IPS-20b (cell line): ENCODE measurements around the gene PFDN2.
"Not testable (repeated sequence)": the region's sequence is repeated elsewhere in the genome, so short reads cannot be mapped to it uniquely, and the experiment has no call there.

Source experiments
- H3K27ac ChIP-seq: one replicate; pipeline ENCODE4 v1.5.1; 2013; ENCODE audit warnings: low read length
- H3K27me3 ChIP-seq: 2 replicates; pipeline ENCODE4 v1.6.1; 2013; ENCODE audit warnings: mild to moderate bottlenecking, low read length, inconsistent platforms; ENCODE audit not compliant: insufficient read depth
- H3K36me3 ChIP-seq: 2 replicates; pipeline ENCODE4 v1.6.1; 2013; ENCODE audit warnings: low read depth, mild to moderate bottlenecking, inconsistent platforms, low read length, moderate library complexity; ENCODE audit not compliant: insufficient read depth
- H3K4me1 ChIP-seq: 2 replicates; pipeline ENCODE4 v1.6.1; 2013; ENCODE audit warnings: mild to moderate bottlenecking, control low read depth, inconsistent platforms, low read length, moderate library complexity; ENCODE audit not compliant: insufficient read depth
- H3K4me3 ChIP-seq: 2 replicates; pipeline ENCODE4 v1.5.1; 2013; ENCODE audit warnings: mild to moderate bottlenecking, low read length, inconsistent platforms
- H3K9ac ChIP-seq: 2 replicates; pipeline ENCODE4 v1.6.1; 2013; ENCODE audit warnings: low read depth, mild to moderate bottlenecking, inconsistent platforms, low read length, moderate library complexity
- H3K9me3 ChIP-seq: 2 replicates; pipeline ENCODE4 v1.6.1; 2013; ENCODE audit warnings: mild to moderate bottlenecking, low read depth, low read length, inconsistent platforms; ENCODE audit not compliant: insufficient read depth

Gene PFDN2

GRCh38 chr1:161073474-161074121 is 44.2 kb downstream of the PFDN2 start:
- Histone ChIP-seq H3K4me1 (no peaks in the 10 kb centered on the region), H3K9me3 (no peaks in the 10 kb centered on the region), H3K27me3 (no peaks in the 10 kb centered on the region), H3K36me3 (no peaks in the 10 kb centered on the region), H3K4me3 (no peak overlapping the region), H3K27ac (no peak overlapping the region), H3K9ac (no peak overlapping the region)

- Histone ChIP-seq H3K36me3 (no peaks in the 10 kb centered on the region), H3K27ac (no peak overlapping the region)
Observed at GRCh38 chr1:161072751-161073449, 44.9 kb downstream of the PFDN2 start.

GRCh38 chr1:161071886-161072371 is 45.9 kb downstream of the PFDN2 start:
- Histone ChIP-seq H3K27ac (no peak overlapping the region), H3K4me1 (no peaks in the 10 kb centered on the region)

More at GRCh38 chr1:161072751-161073449, 44.9 kb downstream of the PFDN2 start:
- Histone ChIP-seq H3K9me3 (no peaks in the 10 kb centered on the region), H3K27me3 (no peaks in the 10 kb centered on the region), H3K4me3 (no peak overlapping the region), H3K9ac (no peak overlapping the region), H3K4me1 (no peaks in the 10 kb centered on the region)

GRCh38 chr1:161070761-161071160 is 47.1 kb downstream of the PFDN2 start:
- Histone ChIP-seq H3K36me3 (no peaks in the 10 kb centered on the region), H3K27ac (no peak overlapping the region), H3K4me3 (no peak overlapping the region), H3K4me1 (no peaks in the 10 kb centered on the region), H3K9ac (no peak overlapping the region), H3K27me3 (no peaks in the 10 kb centered on the region), H3K9me3 (no peaks in the 10 kb centered on the region)

More at GRCh38 chr1:161071886-161072371, 45.9 kb downstream of the PFDN2 start:
- H3K27me3 ChIP-seq, result no peaks in the 10 kb centered on the region
- no peaks in the 10 kb centered on the region for H3K9me3 ChIP-seq
- H3K36me3 ChIP-seq, result no peaks in the 10 kb centered on the region
- no peak overlapping the region for H3K9ac ChIP-seq
- no peak overlapping the region for H3K4me3 ChIP-seq

- H3K9ac ChIP-seq, result no peak within 1 kb of the TSS
- H3K27me3 ChIP-seq, result no peaks in the 10 kb centered on the region
- H3K27ac ChIP-seq, result no peak within 1 kb of the TSS
- H3K36me3 ChIP-seq, result no peaks in the 10 kb centered on the region
- H3K9me3 ChIP-seq, result no peaks in the 10 kb centered on the region
- H3K4me1 ChIP-seq, result no peaks in the 10 kb centered on the region
- no peak within 1 kb of the TSS for H3K4me3 ChIP-seq
Observed at GRCh38 chr1:161069731-161070270, 48.0 kb downstream of the PFDN2 start, which contains the start of gene ARHGAP30. Gene ARHGAP30, minus strand, starts transcription at chr1:161069891. Its CDS starts 267 bp downstream, at chr1:161069624.

- no peaks in the 10 kb centered on the region for H3K9me3 ChIP-seq
- no peak overlapping the region for H3K9ac ChIP-seq
- no peak overlapping the region for H3K27ac ChIP-seq
- no peaks in the 10 kb centered on the region for H3K27me3 ChIP-seq
- no peak overlapping the region for H3K4me3 ChIP-seq
- H3K36me3 ChIP-seq, result no peaks in the 10 kb centered on the region
- no peaks in the 10 kb centered on the region; the same call in 1 of the 2 replicates for H3K4me1 ChIP-seq
Observed at GRCh38 chr1:161069241-161069640, 48.6 kb downstream of the PFDN2 start.

GRCh38 chr1:161068306-161069234 is 49.3 kb downstream of the PFDN2 start:
- Histone ChIP-seq H3K27ac (no peak overlapping the region), H3K4me1 (no peaks in the 10 kb centered on the region; the same call in none of the 2 replicates), H3K27me3 (no peaks in the 10 kb centered on the region), H3K9ac (no peak overlapping the region), H3K36me3 (no peaks in the 10 kb centered on the region), H3K4me3 (no peak overlapping the region), H3K9me3 (no peaks in the 10 kb centered on the region)

- H3K27ac ChIP-seq, result no peak overlapping the region
- H3K9me3 ChIP-seq, result no peaks in the 10 kb centered on the region
- no peaks in the 10 kb centered on the region; the same call in none of the 2 replicates for H3K4me1 ChIP-seq
- no peaks in the 10 kb centered on the region for H3K27me3 ChIP-seq
- H3K4me3 ChIP-seq, result no peak overlapping the region
- no peak overlapping the region for H3K9ac ChIP-seq
- no peaks in the 10 kb centered on the region for H3K36me3 ChIP-seq
Observed at GRCh38 chr1:161066694-161067093, 51.1 kb downstream of the PFDN2 start.

- H3K9ac ChIP-seq, H3K4me3 ChIP-seq, H3K36me3 ChIP-seq, H3K27me3 ChIP-seq, H3K4me1 ChIP-seq, H3K9me3 ChIP-seq, H3K27ac ChIP-seq: not testable (repeated sequence)
Observed at GRCh38 chr1:161065681-161066080, 52.2 kb downstream of the PFDN2 start.

- not testable (repeated sequence) for H3K4me3 ChIP-seq, H3K27me3 ChIP-seq, H3K36me3 ChIP-seq, H3K4me1 ChIP-seq, H3K9ac ChIP-seq, H3K27ac ChIP-seq, H3K9me3 ChIP-seq
Observed at GRCh38 chr1:161063936-161064335, 53.9 kb downstream of the PFDN2 start.

GRCh38 chr1:161061419-161061818 is 56.4 kb downstream of the PFDN2 start:
- Histone ChIP-seq H3K36me3 (no peaks in the 10 kb centered on the region), H3K9me3 (no peaks in the 10 kb centered on the region), H3K27ac (no peak overlapping the region), H3K4me3 (no peak overlapping the region), H3K4me1 (no peaks in the 10 kb centered on the region; the same call in none of the 2 replicates), H3K27me3 (no peaks in the 10 kb centered on the region), H3K9ac (no peak overlapping the region)
